ENCODE measurements around the gene ITGB4. TPM values are rescaled to one million over a fixed set of nuclear protein-coding genes. Genes with fewer than 3 reads are reported as not detected.

Gene ITGB4
- total and polyA plus RNA-seq, 4 donors: 7.5 to 69.5 (median 27.1) TPM

DNA sequence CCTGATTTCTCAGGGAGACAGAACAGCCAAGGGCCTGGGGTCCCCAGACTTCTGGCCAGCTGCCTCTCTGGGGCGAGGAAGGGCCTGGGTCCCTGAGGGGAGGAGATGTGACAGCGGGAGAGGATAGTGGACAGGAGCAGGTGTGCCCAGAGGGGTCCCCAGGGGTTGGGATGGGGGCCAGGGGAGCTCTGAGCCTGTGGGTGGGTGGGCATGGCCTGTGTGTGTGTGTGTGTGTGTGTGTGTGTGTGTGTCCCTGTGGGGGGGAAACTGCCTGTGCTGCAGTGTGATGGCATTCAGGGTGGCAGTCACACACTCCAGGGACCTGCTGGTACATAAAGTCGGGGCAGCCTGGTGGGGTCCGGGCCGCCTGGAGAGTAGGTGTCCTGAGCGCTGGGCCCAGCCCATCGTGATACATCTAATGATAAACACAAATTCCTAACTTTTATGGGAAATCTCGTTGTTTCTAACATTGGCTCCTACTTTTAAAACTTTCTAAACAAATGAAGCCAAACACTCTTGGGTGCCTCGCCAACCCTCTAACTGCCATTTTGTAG is 1.4 kb downstream of the ITGB4 start:
- intact Hi-C loops (cut with DNase I): no loop called here
- no peak overlapping the region for H3K27ac ChIP-seq (ENCODE audit: low read depth in 1 of 2, low read length in 2 of 2)

DNA sequence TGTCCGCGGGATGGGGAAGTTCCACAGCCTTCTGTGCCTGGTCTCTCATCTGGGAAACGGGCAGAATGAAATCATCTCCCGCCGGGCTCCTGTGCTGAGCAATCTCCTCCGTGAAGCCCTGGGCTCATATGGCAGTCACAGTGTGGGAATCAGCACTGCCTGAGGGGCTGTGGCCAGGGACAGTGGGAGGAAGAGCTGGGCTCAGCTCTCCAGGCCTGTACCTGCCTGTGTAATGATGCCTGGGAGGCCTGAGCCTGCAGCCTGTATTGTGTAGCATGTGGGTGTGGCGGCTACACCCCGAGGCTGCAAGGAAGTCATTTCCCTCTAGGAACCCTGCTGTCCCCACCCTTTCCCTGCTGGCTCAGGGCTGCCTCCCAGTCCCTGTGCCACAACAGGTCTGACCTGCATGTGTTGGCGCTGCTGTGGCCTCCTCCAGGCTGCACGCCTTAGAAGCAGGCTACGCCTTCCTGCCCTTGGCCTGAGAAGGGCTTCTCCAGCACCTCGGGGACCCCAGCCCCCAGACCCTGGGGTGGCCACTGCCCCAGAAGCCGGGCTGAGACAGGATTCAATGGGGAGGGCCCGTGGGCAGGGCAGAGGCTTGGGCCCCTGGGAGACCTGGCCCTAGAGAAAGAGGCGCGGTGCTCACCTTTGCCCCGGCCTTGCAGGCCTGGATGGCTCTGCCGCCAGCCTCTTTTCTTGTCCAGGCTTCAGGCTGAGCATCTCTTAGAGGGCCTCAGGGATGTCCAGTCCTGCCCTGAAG is 2.1 kb downstream of the ITGB4 start:
- WGBS, 2 donors: 83 to 86% methylated on average over 18 of the region's 18 CpGs
- H3K27me3 ChIP-seq (ENCODE audit: control insufficient read depth in 1 of 2, insufficient read depth in 2 of 2, low read length in 1 of 2): peaks cover 0 to 4% of the 10 kb centered on the region in 2 donors

More for the DNA sequence above, 1.4 kb downstream of the ITGB4 start:
- ATAC-seq (ENCODE audit: low FRiP score) (no peak), DNase-seq (no peak)
- no peaks in the 10 kb centered on the region for H3K9me3 ChIP-seq (ENCODE audit: control insufficient read depth, low read length)
- WGBS, 2 donors: 95 to 96% methylated on average over 9 of the region's 9 CpGs
- H3K4me1 ChIP-seq (ENCODE audit: control insufficient read depth in 1 of 2, insufficient read depth in 2 of 2, low read length in 2 of 2): no peaks in the 10 kb centered on the region
- no peak overlapping the region for H3K4me3 ChIP-seq (ENCODE audit: low read length in 2 of 2)
- no peaks in the 10 kb centered on the region for H3K36me3 ChIP-seq (ENCODE audit: control insufficient read depth in 1 of 2, insufficient read depth in 2 of 2, low read length in 1 of 2)
- H3K27me3 ChIP-seq (ENCODE audit: control insufficient read depth in 1 of 2, insufficient read depth in 2 of 2, low read length in 1 of 2): peaks cover 0 to 4% of the 10 kb centered on the region in 2 donors

DNA sequence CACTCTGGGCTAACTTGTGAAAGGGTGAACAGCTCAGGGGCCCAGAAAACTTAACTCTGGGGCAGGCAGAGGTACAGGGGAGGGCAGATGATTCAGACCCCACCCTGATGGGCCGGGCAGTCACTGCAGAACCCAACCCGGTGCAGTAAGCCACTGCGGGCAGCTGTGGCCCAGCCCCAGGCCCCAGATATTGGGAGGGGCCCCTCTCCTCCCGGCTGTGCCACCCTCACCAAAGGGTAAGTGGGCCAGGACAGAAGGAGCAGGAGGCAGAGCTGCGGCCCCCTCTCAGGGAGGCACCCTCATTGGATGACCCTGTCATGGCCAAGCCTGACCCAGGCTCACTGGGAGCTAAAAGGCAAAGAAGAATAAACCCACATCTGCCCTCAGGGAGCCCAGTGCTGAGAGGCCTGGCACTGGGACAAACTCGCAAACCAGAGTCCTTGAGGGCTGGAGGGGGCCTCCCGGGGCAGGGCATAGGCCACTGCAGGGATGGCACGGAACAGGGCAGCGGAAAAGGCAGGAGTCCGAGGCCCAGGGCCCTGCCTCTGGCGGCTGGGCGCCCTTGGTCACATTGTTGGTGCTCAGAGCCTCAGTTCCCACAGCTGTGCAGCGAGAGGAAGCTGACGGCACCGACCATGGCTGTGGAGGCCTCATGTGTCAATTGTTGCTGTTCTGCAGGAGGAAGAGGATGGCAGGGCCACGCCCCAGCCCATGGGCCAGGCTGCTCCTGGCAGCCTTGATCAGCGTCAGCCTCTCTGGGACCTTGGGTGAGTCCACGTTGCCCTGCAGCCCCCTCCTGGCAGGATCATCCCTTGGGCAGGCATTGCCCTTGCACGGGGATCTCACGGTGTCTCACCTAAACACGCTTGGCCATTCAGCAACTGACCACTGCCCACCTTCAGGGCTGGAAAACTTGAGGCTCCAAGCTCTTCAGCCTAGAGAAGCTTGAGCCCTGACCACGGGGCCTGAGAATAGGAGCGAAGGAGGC is 3.1 kb downstream of the ITGB4 start:
- H3K27ac ChIP-seq (ENCODE audit: low read depth in 1 of 2, low read length in 2 of 2): no peak overlapping the region
- DNase-seq: no peak
- ATAC-seq (ENCODE audit: low FRiP score): no peak
- H3K4me1 ChIP-seq (ENCODE audit: control insufficient read depth in 1 of 2, insufficient read depth in 2 of 2, low read length in 2 of 2): no peaks in the 10 kb centered on the region
- no peak overlapping the region for H3K4me3 ChIP-seq (ENCODE audit: low read length in 2 of 2)
- intact Hi-C loops (cut with DNase I): no loop called here
- WGBS, 2 donors: 89 to 94% methylated on average over 23 of the region's 23 CpGs
- no peaks in the 10 kb centered on the region for H3K9me3 ChIP-seq (ENCODE audit: control insufficient read depth, low read length)
- no peaks in the 10 kb centered on the region for H3K36me3 ChIP-seq (ENCODE audit: control insufficient read depth in 1 of 2, insufficient read depth in 2 of 2, low read length in 1 of 2)
- peaks cover 0 to 4% of the 10 kb centered on the region in 2 donors for H3K27me3 ChIP-seq (ENCODE audit: control insufficient read depth in 1 of 2, insufficient read depth in 2 of 2, low read length in 1 of 2)

More for the DNA sequence above, 2.1 kb downstream of the ITGB4 start:
- ATAC-seq (ENCODE audit: low FRiP score) (no peak), DNase-seq (no peak)
- Histone ChIP-seq H3K9me3 (ENCODE audit: control insufficient read depth, low read length) (no peaks in the 10 kb centered on the region), H3K4me3 (ENCODE audit: low read length in 2 of 2) (no peak overlapping the region), H3K27ac (ENCODE audit: low read depth in 1 of 2, low read length in 2 of 2) (no peak overlapping the region), H3K4me1 (ENCODE audit: control insufficient read depth in 1 of 2, insufficient read depth in 2 of 2, low read length in 2 of 2) (no peaks in the 10 kb centered on the region), H3K36me3 (ENCODE audit: control insufficient read depth in 1 of 2, insufficient read depth in 2 of 2, low read length in 1 of 2) (no peaks in the 10 kb centered on the region)
- intact Hi-C loops (cut with DNase I): no loop called here

DNA sequence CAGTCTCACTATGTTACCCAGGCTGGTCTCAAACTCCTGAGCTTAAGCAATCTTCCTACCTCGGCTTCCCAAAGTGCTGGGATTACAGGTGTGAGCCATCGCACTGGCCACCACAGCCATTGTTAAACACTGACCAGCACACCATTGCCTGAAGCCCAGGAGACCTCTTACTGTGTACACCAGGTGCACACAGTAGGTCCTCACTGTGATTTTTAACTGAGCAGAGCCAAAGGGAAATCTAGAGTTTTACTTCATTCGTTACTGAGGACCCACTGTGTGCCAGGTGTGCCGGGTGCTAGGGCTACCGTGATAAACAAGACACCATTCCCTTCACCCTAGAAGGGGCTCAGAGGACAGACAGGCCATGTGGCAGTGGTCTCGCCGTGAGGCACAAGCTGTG is 4.2 kb downstream of the ITGB4 start:
- no peaks in the 10 kb centered on the region for H3K9me3 ChIP-seq (ENCODE audit: control insufficient read depth, low read length)
- no peaks in the 10 kb centered on the region for H3K36me3 ChIP-seq (ENCODE audit: control insufficient read depth in 1 of 2, insufficient read depth in 2 of 2, low read length in 1 of 2)
- H3K27ac ChIP-seq (ENCODE audit: low read depth in 1 of 2, low read length in 2 of 2): no peak overlapping the region
- H3K4me1 ChIP-seq (ENCODE audit: control insufficient read depth in 1 of 2, insufficient read depth in 2 of 2, low read length in 2 of 2): no peaks in the 10 kb centered on the region
- intact Hi-C loops (cut with DNase I): no loop called here
- 89% methylated on average over 7 of the region's 7 CpGs for WGBS, 2 donors
- no peak for ATAC-seq (ENCODE audit: low FRiP score)
- no peak for DNase-seq
- no peak overlapping the region for H3K4me3 ChIP-seq (ENCODE audit: low read length in 2 of 2)
- H3K27me3 ChIP-seq (ENCODE audit: control insufficient read depth in 1 of 2, insufficient read depth in 2 of 2, low read length in 1 of 2): peaks cover 0 to 4% of the 10 kb centered on the region in 2 donors

DNA sequence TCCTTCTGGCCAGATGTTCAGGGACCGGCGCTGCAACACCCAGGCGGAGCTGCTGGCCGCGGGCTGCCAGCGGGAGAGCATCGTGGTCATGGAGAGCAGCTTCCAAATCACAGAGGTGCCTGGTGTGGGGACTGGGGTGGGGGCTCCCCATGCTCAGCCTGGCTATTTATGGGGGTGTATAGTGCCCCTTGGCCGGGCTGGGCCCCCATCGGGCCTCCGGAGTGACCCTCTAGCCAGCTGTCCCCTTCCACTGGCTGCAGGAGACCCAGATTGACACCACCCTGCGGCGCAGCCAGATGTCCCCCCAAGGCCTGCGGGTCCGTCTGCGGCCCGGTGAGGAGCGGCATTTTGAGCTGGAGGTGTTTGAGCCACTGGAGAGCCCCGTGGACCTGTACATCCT is 6.1 kb downstream of the ITGB4 start:
- Histone ChIP-seq H3K27ac (ENCODE audit: low read depth in 1 of 2, low read length in 2 of 2) (no peak overlapping the region), H3K4me1 (ENCODE audit: control insufficient read depth in 1 of 2, insufficient read depth in 2 of 2, low read length in 2 of 2) (no peaks in the 10 kb centered on the region), H3K4me3 (ENCODE audit: low read length in 2 of 2) (no peak overlapping the region), H3K27me3 (ENCODE audit: control insufficient read depth in 1 of 2, insufficient read depth in 2 of 2, low read length in 1 of 2) (no peaks in the 10 kb centered on the region), H3K9me3 (ENCODE audit: control insufficient read depth, low read length) (no peaks in the 10 kb centered on the region), H3K36me3 (ENCODE audit: control insufficient read depth in 1 of 2, insufficient read depth in 2 of 2, low read length in 1 of 2) (no peaks in the 10 kb centered on the region)
- ATAC-seq (ENCODE audit: low FRiP score): no peak
- no peak for DNase-seq
- intact Hi-C loops (cut with DNase I): no loop called here
- WGBS, 2 donors: 91 to 92% methylated on average over 18 of the region's 18 CpGs

DNA sequence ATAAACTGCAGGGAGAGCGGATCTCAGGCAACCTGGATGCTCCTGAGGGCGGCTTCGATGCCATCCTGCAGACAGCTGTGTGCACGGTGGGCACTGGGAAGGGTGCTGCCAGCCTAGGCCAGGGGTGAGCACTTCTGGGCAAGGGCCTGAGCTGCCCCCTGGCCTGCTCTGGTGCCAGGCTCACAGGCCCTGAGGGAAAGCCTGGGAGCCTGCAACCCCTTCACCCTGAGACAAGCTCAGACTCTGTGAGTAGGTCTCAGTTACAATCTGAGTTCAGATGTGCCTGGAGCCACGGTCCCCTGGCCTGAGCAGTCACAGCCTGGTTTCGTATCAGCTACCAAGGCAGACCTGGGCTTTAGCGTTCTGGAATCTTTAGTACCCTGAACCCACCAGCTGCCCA is 8.1 kb downstream of the ITGB4 start:
- Histone ChIP-seq H3K27ac (ENCODE audit: low read depth in 1 of 2, low read length in 2 of 2) (no peak overlapping the region), H3K27me3 (ENCODE audit: control insufficient read depth in 1 of 2, insufficient read depth in 2 of 2, low read length in 1 of 2) (no peaks in the 10 kb centered on the region), H3K36me3 (ENCODE audit: control insufficient read depth in 1 of 2, insufficient read depth in 2 of 2, low read length in 1 of 2) (no peaks in the 10 kb centered on the region), H3K4me1 (ENCODE audit: control insufficient read depth in 1 of 2, insufficient read depth in 2 of 2, low read length in 2 of 2) (no peaks in the 10 kb centered on the region), H3K4me3 (ENCODE audit: low read length in 2 of 2) (no peak overlapping the region), H3K9me3 (ENCODE audit: control insufficient read depth, low read length) (no peaks in the 10 kb centered on the region)
- ATAC-seq (ENCODE audit: low FRiP score): no peak
- DNase-seq: no peak
- 85 to 86% methylated on average over 7 of the region's 7 CpGs for WGBS, 2 donors
- intact Hi-C loops (cut with DNase I): no loop called here

DNA sequence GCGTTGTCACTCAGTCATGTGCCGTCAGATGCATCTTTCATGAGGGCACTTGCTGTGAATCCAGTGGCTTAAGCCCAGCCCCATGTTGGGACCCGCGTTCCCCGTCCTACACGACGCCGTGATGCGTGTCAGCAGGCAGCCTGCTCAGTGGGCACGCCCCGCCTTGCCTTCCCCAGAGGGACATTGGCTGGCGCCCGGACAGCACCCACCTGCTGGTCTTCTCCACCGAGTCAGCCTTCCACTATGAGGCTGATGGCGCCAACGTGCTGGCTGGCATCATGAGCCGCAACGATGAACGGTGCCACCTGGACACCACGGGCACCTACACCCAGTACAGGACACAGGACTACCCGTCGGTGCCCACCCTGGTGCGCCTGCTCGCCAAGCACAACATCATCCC is 8.8 kb downstream of the ITGB4 start:
- intact Hi-C loops (cut with DNase I): no loop called here
- no peaks in the 10 kb centered on the region for H3K27me3 ChIP-seq (ENCODE audit: control insufficient read depth in 1 of 2, insufficient read depth in 2 of 2, low read length in 1 of 2)
- H3K4me1 ChIP-seq (ENCODE audit: control insufficient read depth in 1 of 2, insufficient read depth in 2 of 2, low read length in 2 of 2): no peaks in the 10 kb centered on the region
- H3K27ac ChIP-seq (ENCODE audit: low read depth in 1 of 2, low read length in 2 of 2): no peak overlapping the region
- H3K36me3 ChIP-seq (ENCODE audit: control insufficient read depth in 1 of 2, insufficient read depth in 2 of 2, low read length in 1 of 2): no peaks in the 10 kb centered on the region
- ATAC-seq (ENCODE audit: low FRiP score) (no peak), DNase-seq (no peak)
- no peak overlapping the region for H3K4me3 ChIP-seq (ENCODE audit: low read length in 2 of 2)
- H3K9me3 ChIP-seq (ENCODE audit: control insufficient read depth, low read length): no peaks in the 10 kb centered on the region
- 89 to 91% methylated on average over 24 of the region's 24 CpGs for WGBS, 2 donors

DNA sequence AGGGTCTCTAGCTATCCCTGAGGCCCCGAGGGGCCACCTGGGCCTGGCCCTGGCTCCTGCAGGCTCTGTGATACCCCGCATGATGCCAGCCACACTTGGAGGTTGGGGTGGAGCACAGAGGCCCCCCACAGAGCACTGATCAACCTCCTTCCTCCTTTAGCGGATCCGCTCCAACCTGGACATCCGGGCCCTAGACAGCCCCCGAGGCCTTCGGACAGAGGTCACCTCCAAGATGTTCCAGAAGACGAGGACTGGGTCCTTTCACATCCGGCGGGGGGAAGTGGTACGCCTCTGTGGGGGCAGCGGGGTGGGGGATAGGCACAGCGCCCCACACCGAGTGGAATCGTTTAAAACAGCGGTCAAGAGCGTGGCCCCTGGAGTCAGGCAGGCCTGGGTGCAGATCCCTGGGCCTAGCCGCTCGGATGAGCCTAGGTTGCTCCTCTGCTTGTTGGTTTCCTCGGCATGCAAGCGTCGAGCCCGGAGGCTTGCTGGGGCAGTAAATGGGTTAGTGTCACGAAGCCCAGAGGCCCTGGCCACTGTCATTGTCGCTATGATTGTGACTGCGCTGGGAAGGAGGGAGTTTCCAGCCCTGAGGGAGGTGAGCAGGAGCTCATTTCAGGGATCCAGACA is 9.9 kb downstream of the ITGB4 start:
- Histone ChIP-seq H3K9me3 (ENCODE audit: control insufficient read depth, low read length) (no peaks in the 10 kb centered on the region), H3K36me3 (ENCODE audit: control insufficient read depth in 1 of 2, insufficient read depth in 2 of 2, low read length in 1 of 2) (no peaks in the 10 kb centered on the region), H3K27ac (ENCODE audit: low read depth in 1 of 2, low read length in 2 of 2) (no peak overlapping the region), H3K4me3 (ENCODE audit: low read length in 2 of 2) (no peak overlapping the region), H3K4me1 (ENCODE audit: control insufficient read depth in 1 of 2, insufficient read depth in 2 of 2, low read length in 2 of 2) (no peaks in the 10 kb centered on the region), H3K27me3 (ENCODE audit: control insufficient read depth in 1 of 2, insufficient read depth in 2 of 2, low read length in 1 of 2) (no peaks in the 10 kb centered on the region)
- 88% methylated on average over 26 of the region's 26 CpGs for WGBS, 2 donors
- no peak for DNase-seq
- intact Hi-C loops (cut with DNase I): no loop called here
- no peak for ATAC-seq (ENCODE audit: low FRiP score)
